Measurements from ENCODE around the gene DGKK. TPM values are rescaled to one million over a fixed set of nuclear protein-coding genes. Genes with fewer than 3 reads are reported as not detected.

Gene DGKK
- not detected for total RNA-seq
- long read RNA-seq: 0 reads

- ATAC-seq (no peak), DNase-seq (ENCODE audit: missing footprints) (peak; percentile 54)
- intact Hi-C loops (cut with DNase I): no loop called here
These were observed at the start of gene DGKK for GRCh38 chrX:50470103-50471031. DGKK (minus strand) TSS chrX:50470825; CDS start chrX:50470678, 147 bp downstream.

GRCh38 chrX:50514811-50515210, 44.2 kb upstream of the DGKK start:
- DNase-seq (ENCODE audit: missing footprints) (no peak), ATAC-seq (no peak)
- intact Hi-C loops (cut with DNase I): no loop called here

GRCh38 chrX:50497114-50497513, 26.5 kb upstream of the DGKK start:
- DNase-seq (ENCODE audit: missing footprints): no peak
- no peak for ATAC-seq
- intact Hi-C loops (cut with DNase I): no loop called here

GRCh38 chrX:50495616-50496015, 25.0 kb upstream of the DGKK start:
- intact Hi-C loops (cut with DNase I): no loop called here
- ATAC-seq (no peak), DNase-seq (ENCODE audit: missing footprints) (peak; percentile 57)

- ATAC-seq: no peak
- no peak for DNase-seq (ENCODE audit: missing footprints)
- intact Hi-C loops (cut with DNase I): no loop called here
These were observed 22.1 kb upstream of the DGKK start for GRCh38 chrX:50492720-50493119.

- intact Hi-C loops (cut with DNase I): no loop called here
- no peak for DNase-seq (ENCODE audit: missing footprints)
- no peak for ATAC-seq
These were observed 14.0 kb upstream of the DGKK start for GRCh38 chrX:50484662-50485061.

GRCh38 chrX:50483283-50483682, 12.7 kb upstream of the DGKK start:
- ATAC-seq (no peak), DNase-seq (ENCODE audit: missing footprints) (no peak)
- intact Hi-C loops (cut with DNase I): no loop called here

- DNase-seq (ENCODE audit: missing footprints) (no peak), ATAC-seq (no peak)
- intact Hi-C loops (cut with DNase I): no loop called here
These were observed 4.6 kb upstream of the DGKK start for GRCh38 chrX:50475208-50475607.

GRCh38 chrX:50471390-50471789, 765 bp upstream of the DGKK start:
- intact Hi-C loops (cut with DNase I): no loop called here
- DNase-seq (ENCODE audit: missing footprints): no peak
- ATAC-seq: no peak

GRCh38 chrX:50469206-50469605, 1.4 kb downstream of the DGKK start:
- DNase-seq (ENCODE audit: missing footprints): no peak
- intact Hi-C loops (cut with DNase I): no loop called here
- ATAC-seq: no peak

GRCh38 chrX:50459615-50460014, 11.0 kb downstream of the DGKK start:
- DNase-seq (ENCODE audit: missing footprints) (no peak), ATAC-seq (no peak)
- intact Hi-C loops (cut with DNase I): no loop called here

GRCh38 chrX:50458483-50458882, 12.1 kb downstream of the DGKK start:
- ATAC-seq (no peak), DNase-seq (ENCODE audit: missing footprints) (no peak)
- intact Hi-C loops (cut with DNase I): no loop called here

GRCh38 chrX:50456712-50457484, 13.7 kb downstream of the DGKK start:
- intact Hi-C loops (cut with DNase I): no loop called here
- DNase-seq (ENCODE audit: missing footprints): no peak

GRCh38 chrX:50452782-50453181, 17.8 kb downstream of the DGKK start:
- intact Hi-C loops (cut with DNase I): no loop called here
- no peak for ATAC-seq
- DNase-seq (ENCODE audit: missing footprints): no peak

More at GRCh38 chrX:50456712-50457484, 13.7 kb downstream of the DGKK start:
- no peak for ATAC-seq

- intact Hi-C loops (cut with DNase I): no loop called here
- DNase-seq (ENCODE audit: missing footprints): no peak
- ATAC-seq: no peak
These were observed 20.3 kb downstream of the DGKK start for GRCh38 chrX:50450324-50450723.

- DNase-seq (ENCODE audit: missing footprints) (no peak), ATAC-seq (no peak)
- intact Hi-C loops (cut with DNase I): no loop called here
These were observed 22.1 kb downstream of the DGKK start for GRCh38 chrX:50448565-50448964.

GRCh38 chrX:50447535-50447934, 23.1 kb downstream of the DGKK start:
- no peak for ATAC-seq
- intact Hi-C loops (cut with DNase I): no loop called here
- no peak for DNase-seq (ENCODE audit: missing footprints)

- ATAC-seq: no peak
- DNase-seq (ENCODE audit: missing footprints): no peak
- intact Hi-C loops (cut with DNase I): no loop called here
These were observed 28.1 kb downstream of the DGKK start for GRCh38 chrX:50442426-50443116.

GRCh38 chrX:50436797-50437196, 33.8 kb downstream of the DGKK start:
- intact Hi-C loops (cut with DNase I): no loop called here

More at GRCh38 chrX:50436797-50437196, 33.8 kb downstream of the DGKK start:
- no peak for ATAC-seq
- DNase-seq (ENCODE audit: missing footprints): no peak

Measured in Right ventricle myocardium inferior (tissue), 1 donor.